Loucy (cell line): ENCODE data around the gene PLD5.

Source experiments
- H2AFZ ChIP-seq: fragments of 200-600 bp; sonication (generic); 2 replicates; pipeline ENCODE4 v1.6.0; 2016; ENCODE audit warnings: antibody characterized with exemption, mild to moderate bottlenecking, low read length, moderate library complexity
- H3F3A ChIP-seq: fragments of 200-600 bp; 2 replicates; pipeline ENCODE4 v1.6.0; 2016; ENCODE audit warnings: antibody characterized with exemption, low read depth, mild to moderate bottlenecking
- H3K27me3 ChIP-seq: fragments of 200-600 bp; sonication (generic); 2 replicates; pipeline ENCODE4 v1.6.1; 2014; ENCODE audit warnings: low read length, mild to moderate bottlenecking; ENCODE audit not compliant: insufficient read depth, poor library complexity, severe bottlenecking
- H3K36me3 ChIP-seq: fragments of 200-600 bp; sonication (generic); 2 replicates; pipeline ENCODE4 v1.6.1; 2016; ENCODE audit warnings: low read length; ENCODE audit not compliant: insufficient read depth
- H3K4me1 ChIP-seq: fragments of 200-600 bp; sonication (generic); 2 replicates; pipeline ENCODE4 v1.5.1; 2014; ENCODE audit warnings: low read length, mild to moderate bottlenecking; ENCODE audit not compliant: insufficient read depth, poor library complexity, severe bottlenecking
- H3K4me2 ChIP-seq: fragments of 200-600 bp; sonication (generic); 2 replicates; pipeline ENCODE4 v1.6.0; 2014; ENCODE audit warnings: antibody characterized with exemption, low read length, low read depth, mild to moderate bottlenecking; ENCODE audit not compliant: poor library complexity, severe bottlenecking
- H3K4me3 ChIP-seq: fragments of 200-600 bp; sonication (generic); 2 replicates; pipeline ENCODE4 v1.5.1; 2014; ENCODE audit warnings: low read length, mild to moderate bottlenecking, mixed read lengths; ENCODE audit not compliant: poor library complexity, severe bottlenecking
- H3K79me2 ChIP-seq: fragments of 200-600 bp; sonication (generic); 2 replicates; pipeline ENCODE4 v1.6.1; 2014; ENCODE audit warnings: low read length; ENCODE audit not compliant: insufficient read depth
- H3K9ac ChIP-seq: fragments of 200-600 bp; sonication (generic); 2 replicates; pipeline ENCODE4 v1.6.0; 2014; ENCODE audit warnings: mild to moderate bottlenecking, low read depth, low read length, moderate library complexity; ENCODE audit not compliant: poor library complexity, severe bottlenecking
- H3K9me2 ChIP-seq: fragments of 200-600 bp; sonication (generic); replicated peaks from 2 replicates; pipeline ENCODE4 v1.6.1; 2016; ENCODE audit warnings: low read depth, low read length, mixed read lengths
- H3K9me3 ChIP-seq: fragments of 200-600 bp; sonication (generic); 2 replicates; pipeline ENCODE4 v1.6.1; 2014; ENCODE audit warnings: mild to moderate bottlenecking, antibody characterized with exemption, low read length, low read depth; ENCODE audit not compliant: insufficient read depth
- H4K20me1 ChIP-seq: fragments of 200-600 bp; sonication (generic); 2 replicates; pipeline ENCODE4 v1.6.0; 2014; ENCODE audit warnings: antibody characterized with exemption, low read length, mild to moderate bottlenecking; ENCODE audit not compliant: insufficient read depth, poor library complexity, severe bottlenecking
- CTCF ChIP-seq: fragments of 200-600 bp; sonication (generic); conservative IDR thresholded peaks from 2 replicates; pipeline ENCODE4 v1.5.1; 2014; ENCODE audit warnings: mild to moderate bottlenecking, antibody characterized with exemption, low read length
- EZH2phosphoT487 ChIP-seq: fragments of 200-600 bp; IDR thresholded peaks from 2 replicates; pipeline ENCODE4 v1.6.1; 2018; ENCODE audit warnings: antibody characterized with exemption, mild to moderate bottlenecking, moderate library complexity, borderline replicate concordance

The PLD5 gene

DNA sequence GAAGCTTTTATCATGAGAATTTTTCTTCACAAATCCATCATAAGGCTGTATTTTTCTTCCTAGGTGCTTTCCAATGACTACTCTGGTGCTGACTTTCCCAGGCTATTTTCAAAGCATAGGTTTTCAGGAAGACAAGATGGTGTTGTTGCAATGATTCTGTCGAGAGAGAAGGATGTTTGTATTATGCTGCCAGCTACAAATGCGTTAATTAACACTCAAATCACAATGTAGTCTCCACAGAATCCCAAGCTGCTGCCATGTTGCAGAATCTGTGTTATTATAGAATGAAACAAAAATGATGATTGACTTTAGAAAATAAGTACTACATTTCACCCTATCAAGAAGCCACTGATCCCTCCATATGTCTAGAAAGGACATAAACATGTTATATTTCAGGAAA, 346.1 kb downstream of the PLD5 start:
- no peaks in the 10 kb centered on the region for H3K4me1 ChIP-seq
- no peak for TF ChIP-seq CTCF
- no peak for TF ChIP-seq EZH2phosphoT487
- H3K4me2 ChIP-seq = no peak overlapping the region
- H3K9ac ChIP-seq = no peak overlapping the region
- H3K9me3 ChIP-seq = no peaks in the 10 kb centered on the region
- no peaks in the 10 kb centered on the region for H3K9me2 ChIP-seq
- no peaks in the 10 kb centered on the region for H3K27me3 ChIP-seq
- H3K79me2 ChIP-seq = no peaks in the 10 kb centered on the region
- H2AFZ ChIP-seq = no peak overlapping the region
- H4K20me1 ChIP-seq = no peaks in the 10 kb centered on the region
- no peak overlapping the region for H3K4me3 ChIP-seq
- no peaks in the 10 kb centered on the region for H3K36me3 ChIP-seq
- H3F3A ChIP-seq = no peaks in the 10 kb centered on the region

DNA sequence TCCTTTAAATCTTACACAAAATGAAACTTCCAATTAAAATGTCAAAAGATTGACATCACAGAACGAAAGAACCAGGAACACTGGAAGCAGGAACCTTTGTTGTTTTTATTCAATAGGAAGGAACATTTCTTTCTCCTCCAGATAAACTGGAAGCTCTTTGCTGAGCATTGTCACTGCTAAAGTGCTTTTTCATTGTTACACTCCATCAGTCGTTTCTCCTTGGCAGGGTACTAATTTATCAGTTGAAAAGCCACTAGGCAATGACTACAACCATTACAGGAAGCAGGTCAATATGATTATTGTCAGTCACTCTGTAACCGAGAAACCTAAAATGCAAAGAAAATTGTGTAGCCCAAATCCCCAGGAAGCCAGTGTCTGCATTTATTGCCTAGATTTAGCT, 362.4 kb downstream of the PLD5 start:
- no peaks in the 10 kb centered on the region for H3F3A ChIP-seq
- no peaks in the 10 kb centered on the region for H4K20me1 ChIP-seq
- no peak overlapping the region for H2AFZ ChIP-seq
- no peaks in the 10 kb centered on the region for H3K9me2 ChIP-seq
- no peaks in the 10 kb centered on the region for H3K27me3 ChIP-seq
- H3K4me2 ChIP-seq = no peak overlapping the region
- no peak overlapping the region for H3K4me3 ChIP-seq
- H3K79me2 ChIP-seq = no peaks in the 10 kb centered on the region
- TF ChIP-seq CTCF = no peak
- no peak for TF ChIP-seq EZH2phosphoT487
- H3K4me1 ChIP-seq = no peaks in the 10 kb centered on the region
- no peaks in the 10 kb centered on the region for H3K9me3 ChIP-seq
- no peak overlapping the region for H3K9ac ChIP-seq
- H3K36me3 ChIP-seq = no peaks in the 10 kb centered on the region

DNA sequence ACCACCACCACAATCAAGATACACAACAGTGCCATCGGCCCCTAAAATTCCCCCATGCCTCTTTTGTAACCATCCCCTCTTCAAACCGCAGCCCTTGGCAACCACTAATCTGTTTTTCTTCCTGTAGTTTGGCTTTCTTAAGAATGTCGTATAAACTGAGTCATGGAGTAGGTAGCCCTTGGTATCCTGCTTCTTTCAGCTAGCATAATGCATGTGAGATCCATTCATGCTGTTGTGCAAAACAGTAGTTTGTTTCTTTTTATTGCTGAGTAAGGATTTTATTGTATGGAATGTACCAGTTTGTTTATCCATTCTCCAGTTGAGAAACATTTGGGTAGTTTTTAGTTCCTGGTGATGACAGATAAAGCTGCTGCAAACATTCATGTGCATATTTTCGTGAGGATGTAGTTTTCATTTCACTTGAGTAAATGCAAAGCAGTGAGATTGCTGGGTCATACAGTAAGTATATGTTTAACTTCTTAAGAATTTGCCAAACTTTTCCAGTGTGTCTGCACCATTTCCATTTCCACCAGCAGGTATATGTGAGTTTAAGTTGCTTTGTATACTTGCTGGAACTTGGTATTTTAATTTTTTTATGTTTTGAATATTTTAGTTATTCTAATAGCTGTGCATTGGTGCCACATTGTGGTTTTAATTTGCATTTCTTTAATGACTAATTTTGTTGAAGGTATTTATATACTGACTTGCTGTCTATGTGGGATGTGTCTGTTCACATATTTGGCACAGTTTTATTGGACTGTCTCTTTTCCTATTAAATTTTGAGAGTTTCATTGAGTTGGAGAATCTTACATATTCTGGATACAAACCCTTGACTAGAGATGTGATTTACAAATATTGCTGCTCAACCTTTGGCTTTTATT, 377.2 kb downstream of the PLD5 start:
- Histone ChIP-seq H3K79me2 (no peaks in the 10 kb centered on the region), H3K27me3 (no peaks in the 10 kb centered on the region), H3K9ac (no peak overlapping the region), H2AFZ (no peak overlapping the region), H3K36me3 (no peaks in the 10 kb centered on the region), H3K9me2 (no peaks in the 10 kb centered on the region), H3K4me3 (no peak overlapping the region), H3K4me2 (no peak overlapping the region), H3K4me1 (no peaks in the 10 kb centered on the region), H3F3A (no peaks in the 10 kb centered on the region), H4K20me1 (no peaks in the 10 kb centered on the region), H3K9me3 (no peaks in the 10 kb centered on the region; the same call in 1 of the 2 replicates)
- no peak for TF ChIP-seq EZH2phosphoT487
- no peak for TF ChIP-seq CTCF
